K562 (cell line): ENCODE data around the gene COL24A1. TPM values are rescaled to one million over a fixed set of nuclear protein-coding genes. Genes with fewer than 3 reads are reported as not detected.

Experiments used
- ATAC-seq: fragments of 200-7000 bp; cut with Tn5 transposase; 3 replicates; pipeline ENCODE4 v1.9.1; 2020; ENCODE audit warnings: moderate library complexity
- BruUV-seq: library from RNA; stranded (reverse); fragments of 400-500 nt; replicated peaks from 2 replicates; lab custom pipeline; 2021; lab: Mats Ljungman, UMichigan
- CTCF ChIA-PET: fragments of 300-600 bp; formaldehyde crosslinking; extraction: SDS; loops from one replicate; lab custom pipeline; 2021; ENCODE audit warnings: low intra/inter-chr PET ratio; lab: Yijun Ruan, JAX
- POLR2A ChIA-PET: fragments of 300-600, 350-650 bp; sonication (Branson Sonifier 250); formaldehyde crosslinking; extraction: SDS; loops from one replicate; lab custom pipeline; 2021; ENCODE audit warnings: antibody characterized with exemption, inconsistent platforms; lab: Yijun Ruan, JAX
- DNase-seq, 4 experiments: peaks; one replicate each; pipeline versions ENCODE4 v3.0.0 to v3.0.0-alpha.2; 2011 to 2018; ENCODE audit warnings: low spot score in 3 of 4, mixed read lengths in 3 of 4; ENCODE audit errors: extremely low read depth in 1 of 4
- FAIRE-seq: peaks from 2 replicates; lab custom pipeline; 2011; peaks lifted over from hg19 to GRCh38; lab: Jason Lieb, UNC
- H2AFZ ChIP-seq: 2 replicates; pipeline ENCODE4 v1.6.0; 2011; ENCODE audit warnings: low read depth, low read length, control low read depth, inconsistent platforms
- H3K27ac ChIP-seq: fragments of 200-600 bp; 3 replicates; pipeline ENCODE4 v1.8.0; 2011; ENCODE audit warnings: low read depth, mild to moderate bottlenecking, control low read depth, inconsistent platforms, low read length, moderate library complexity, mixed read lengths; ENCODE audit errors: extremely low read depth
- H3K27me3 ChIP-seq, 2 experiments: fragments of 300-600 bp in 1 of 2; 2 replicates in 1 of 2; 3 replicates in 1 of 2; pipeline versions ENCODE4 v1.6.0 to v1.8.0; 2011; ENCODE audit warnings: inconsistent platforms in 2 of 2, low read length in 2 of 2, mild to moderate bottlenecking in 1 of 2, mixed read lengths in 1 of 2, moderate library complexity in 1 of 2; ENCODE audit not compliant: control insufficient read depth in 2 of 2, insufficient read depth in 2 of 2
- H3K36me3 ChIP-seq: fragments of 300-600 bp; 3 replicates; pipeline ENCODE4 v1.8.0; 2011; ENCODE audit warnings: mild to moderate bottlenecking, low read length, inconsistent platforms; ENCODE audit not compliant: control insufficient read depth, insufficient read depth
- H3K4me1 ChIP-seq, 2 experiments: fragments of 200-600 bp in 1 of 2; replicated peaks in 1 of 2; 2 replicates in 1 of 2; 3 replicates in 1 of 2; pipeline versions ENCODE4 v1.5.1 to v1.8.0; 2011; ENCODE audit warnings: inconsistent platforms in 2 of 2, low read length in 2 of 2, mild to moderate bottlenecking in 1 of 2, mixed read lengths in 1 of 2, moderate library complexity in 1 of 2; ENCODE audit not compliant: control insufficient read depth in 2 of 2, insufficient read depth in 2 of 2
- H3K4me2 ChIP-seq: 2 replicates; pipeline ENCODE4 v1.6.1; 2011; ENCODE audit warnings: low read length, control low read depth, inconsistent platforms, mixed read lengths; ENCODE audit not compliant: insufficient read depth
- H3K4me3 ChIP-seq: fragments of 200-600 bp; sonication (generic), shearing (Covaris generic); 2 replicates; pipeline ENCODE4 v1.5.1; 2016; ENCODE audit warnings: control low read depth, inconsistent platforms
- H3K79me2 ChIP-seq: fragments of 200-600 bp; 3 replicates; pipeline ENCODE4 v1.8.0; 2011; ENCODE audit warnings: low read length, inconsistent platforms; ENCODE audit not compliant: control insufficient read depth, insufficient read depth
- H3K9ac ChIP-seq, 2 experiments: 2 replicates each; pipeline versions ENCODE4 v1.6.0 to v1.6.1; 2011; ENCODE audit warnings: low read depth in 2 of 2, low read length in 2 of 2, control low read depth in 1 of 2, inconsistent platforms in 1 of 2, mild to moderate bottlenecking in 1 of 2, mixed read lengths in 1 of 2; ENCODE audit not compliant: insufficient read depth in 1 of 2
- H3K9me1 ChIP-seq: one replicate; pipeline ENCODE4 v1.6.0; 2011; ENCODE audit warnings: inconsistent platforms, mild to moderate bottlenecking, low read length, moderate library complexity; ENCODE audit not compliant: control insufficient read depth, insufficient read depth
- H3K9me3 ChIP-seq: replicated peaks from 2 replicates; pipeline ENCODE4 v1.5.1; 2011; ENCODE audit warnings: low read depth, low read length, inconsistent platforms; ENCODE audit not compliant: control insufficient read depth, insufficient read depth
- H4K20me1 ChIP-seq: replicated peaks from 2 replicates; pipeline ENCODE4 v1.6.1; 2011; ENCODE audit warnings: low read length, inconsistent platforms, mixed read lengths; ENCODE audit not compliant: control insufficient read depth, insufficient read depth
- ARID3B ChIP-seq: fragments of 250-450 bp; sonication (Bioruptor Pico); IDR thresholded peaks from 2 replicates; pipeline ENCODE4 v1.4.0; 2020; ENCODE audit warnings: borderline replicate concordance
- BCLAF1 ChIP-seq, 2 experiments: fragments of 450-650 bp in 1 of 2; IDR thresholded peaks; 2 replicates each; pipeline ENCODE4 v1.6.1; 2011 to 2017; ENCODE audit warnings: low read depth in 2 of 2, antibody characterized with exemption in 1 of 2, borderline replicate concordance in 1 of 2, low read length in 1 of 2, mild to moderate bottlenecking in 1 of 2, mixed read lengths in 1 of 2; ENCODE audit not compliant: control insufficient read depth in 1 of 2
- CCAR2 ChIP-seq: fragments of 200-400 bp; formaldehyde crosslinking; IDR thresholded peaks from 2 replicates; pipeline ENCODE4 v1.6.1; 2017; ENCODE audit warnings: mild to moderate bottlenecking, low read depth, low read length
- FIP1L1 ChIP-seq: fragments of 200-400 bp; formaldehyde crosslinking; IDR thresholded peaks from 2 replicates; pipeline ENCODE4 v1.6.1; 2018; ENCODE audit warnings: mild to moderate bottlenecking, low read depth, low read length; ENCODE audit not compliant: poor library complexity, severe bottlenecking
- HDAC1 ChIP-seq, 2 experiments: fragments of 450-650 bp; IDR thresholded peaks; 2 replicates each; pipeline ENCODE4 v1.6.1; 2016 to 2017; ENCODE audit warnings: inconsistent platforms in 1 of 2, mild to moderate bottlenecking in 1 of 2, moderate library complexity in 1 of 2
- HNRNPL ChIP-seq: fragments of 200-400 bp; formaldehyde crosslinking; IDR thresholded peaks from 2 replicates; pipeline ENCODE4 v1.6.1; 2017; ENCODE audit warnings: low read depth, mild to moderate bottlenecking, low read length
- JUNB ChIP-seq: fragments of 450-650 bp; formaldehyde crosslinking; conservative IDR thresholded peaks from 2 replicates; pipeline ENCODE4 v1.4.0; 2020; ENCODE audit warnings: mild to moderate bottlenecking
- MTA2 ChIP-seq: fragments of 450-650 bp; IDR thresholded peaks from 2 replicates; pipeline ENCODE4 v1.6.1; 2016; ENCODE audit warnings: low read depth
- NBN ChIP-seq: fragments of 450-650 bp; IDR thresholded peaks from 2 replicates; pipeline ENCODE4 v1.6.1; 2016; ENCODE audit warnings: low read depth, mild to moderate bottlenecking
- NFE2L1 ChIP-seq: fragments of 450-650 bp; IDR thresholded peaks from 2 replicates; pipeline ENCODE4 v1.6.1; 2016; ENCODE audit warnings: missing genetic modification characterization, low read depth, mild to moderate bottlenecking, missing compliant biosample characterization, moderate library complexity, borderline replicate concordance
- RHOXF2B ChIP-seq: fragments of 250-450 bp; sonication (Bioruptor Pico); conservative IDR thresholded peaks from 2 replicates; pipeline ENCODE4 v1.5.1; 2021
- SAFB ChIP-seq: fragments of 200-400 bp; formaldehyde crosslinking; IDR thresholded peaks from 2 replicates; pipeline ENCODE4 v1.6.1; 2017; ENCODE audit warnings: low read depth, low read length, borderline replicate concordance
- SETDB1 ChIP-seq: IDR thresholded peaks from one replicate; pipeline ENCODE4 v1.6.1; 2012; ENCODE audit warnings: low read length, control low read depth, inconsistent platforms
- ZBTB8A ChIP-seq: fragments of 450-650 bp; IDR thresholded peaks from 2 replicates; pipeline ENCODE4 v1.6.1; 2018; ENCODE audit warnings: mild to moderate bottlenecking, moderate library complexity; ENCODE audit not compliant: partially characterized antibody
- ZFX ChIP-seq: sonication (generic); formaldehyde crosslinking; IDR thresholded peaks from 2 replicates; pipeline ENCODE4 v1.8.0; 2022; ENCODE audit warnings: mild to moderate bottlenecking, missing genetic modification reagents, moderate library complexity
- ZNF785 ChIP-seq: fragments of 250-450 bp; sonication (Bioruptor Pico); IDR thresholded peaks from 2 replicates; pipeline ENCODE4 v1.4.0; 2020; ENCODE audit warnings: mild to moderate bottlenecking
- ZNF830 ChIP-seq: fragments of 250-450 bp; sonication (Bioruptor Pico); IDR thresholded peaks from 2 replicates; pipeline ENCODE4 v1.5.0; 2021; ENCODE audit warnings: mild to moderate bottlenecking
- WGBS: fragments of 100-300 bp; shearing (Covaris generic); methylation state at CpG from one replicate; pipeline ENCODE4 v1.1.6; 2016; ENCODE audit warnings: low coverage, mixed read lengths; ENCODE audit not compliant: insufficient coverage; ENCODE audit errors: missing lambda C conversion rate; 5-methylcytosine and 5-hydroxymethylcytosine counted together
- in situ Hi-C: fragments of 300-500 bp; cut with MboI; formaldehyde crosslinking; loops from 4 replicates; pipeline ENCODE4 v1.15.0; 2018; ENCODE audit warnings: inconsistent platforms, mixed read lengths
- intact Hi-C: fragments of 100-400 bp; cut with micrococcal nuclease; formaldehyde crosslinking; loops from 2 replicates; pipeline ENCODE4 v1.14.2; 2022
- polyA plus RNA-seq, 8 experiments: library from polyadenylated mRNA; depleted of rRNA in 4 of 8; stranded (reverse) in 5 of 8; unstranded in 3 of 8; fragments of >200 nt; fragmentation: Nextera tagmentation in 2 of 8; fragmentation: Illumina TruSeq in 1 of 8; extraction: Ambion mirVana in 2 of 8; extraction: Trizol in 1 of 8; gene quantifications; 2 replicates each; pipeline versions ENCODE4 v1.2.1 to v1.2.3, GENCODE V29; 2011 to 2014; ENCODE audit warnings: inconsistent platforms in 1 of 8, missing spikeins in 1 of 8
- total RNA-seq, 7 experiments: library from RNA; depleted of rRNA in 6 of 7; stranded (reverse); fragments of >200 nt in 6 of 7; fragmentation: Illumina TruSeq in 2 of 7; extraction: Trizol in 2 of 7; gene quantifications; 2 replicates each; pipeline versions ENCODE4 v1.2.1 to v1.2.3, GENCODE V29; 2011 to 2021; ENCODE audit warnings: low replicate concordance in 1 of 7

COL24A1 gene
- total and polyA plus RNA-seq, 9 of the 15 experiments (the other 6 are each of a cell fraction or from before 2014, with no cell fraction given), result 0.01 to 0.06 (median 0.03) TPM; not detected in 2

GRCh38 chr1:85689775-85690404 is 466.7 kb downstream of the COL24A1 start (continued):
- no peak for TF ChIP-seq JUNB (CRISPR knock-in tag)
- TF ChIP-seq SETDB1, result no peak
- no peak for TF ChIP-seq HDAC1 (IDR thresholded peaks at IDR 0.05)
- no peak for TF ChIP-seq NBN
- TF ChIP-seq ZNF830 (CRISPR knock-in tag), result no peak
- TF ChIP-seq ZNF785, result no peak
- TF ChIP-seq CCAR2, result no peak
- TF ChIP-seq RHOXF2B, result no peak

DNA sequence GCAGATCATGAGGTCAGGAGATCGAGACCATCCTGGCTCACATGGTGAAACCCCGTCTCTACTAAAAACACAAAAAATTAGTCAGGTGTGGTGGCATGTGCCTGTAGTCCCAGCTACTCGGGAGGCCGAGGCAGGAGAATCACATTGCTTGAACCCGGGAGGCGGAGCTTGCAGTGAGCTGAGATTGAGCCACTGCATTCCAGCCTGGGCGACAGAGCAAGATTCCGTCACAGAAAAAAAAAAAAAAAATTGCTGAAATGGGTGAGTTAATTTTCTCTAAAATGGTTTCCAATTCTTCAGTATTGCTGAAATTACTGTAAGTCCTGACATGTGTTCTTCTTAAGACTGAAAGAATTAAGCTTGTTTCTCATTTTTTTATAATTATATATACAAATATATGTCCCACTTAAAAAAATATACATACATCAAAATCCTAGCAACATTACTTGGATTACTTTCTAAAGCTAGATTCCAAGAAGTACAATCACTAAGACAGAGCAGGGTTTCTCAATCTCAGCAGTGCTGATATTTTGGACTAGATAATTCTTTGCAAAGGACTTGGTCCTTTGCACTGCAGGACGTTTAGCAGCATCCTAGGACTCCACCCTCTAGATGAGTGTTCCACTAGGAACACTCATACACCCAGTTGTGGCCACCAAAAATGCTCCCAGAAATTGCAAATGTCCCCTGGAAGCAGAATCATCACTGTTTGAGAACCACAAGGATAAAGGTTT is 473.1 kb downstream of the COL24A1 start:
- 84% methylated on average over 8 of the region's 9 CpGs for WGBS
- no TSS peak for BruUV-seq
- H3K27me3 ChIP-seq, result no peaks in the 10 kb centered on the region
- H3K4me1 ChIP-seq, result no peaks in the 10 kb centered on the region
- DNase-seq (no peak), FAIRE-seq (no peak), ATAC-seq (no peak)
- CTCF ChIA-PET, result no interaction called here
- H3K79me2 ChIP-seq, result peaks cover 13% of the 10 kb centered on the region; the same call in 1 of the 3 replicates
- H3K9me3 ChIP-seq, result no peaks in the 10 kb centered on the region
- intact Hi-C loops, result no loop called here
- H2AFZ ChIP-seq, result no peak overlapping the region
- POLR2A ChIA-PET, result interaction anchor here (0.6 to 0.9 kb wide), 2 partner anchors 55 to 60 kb away, joined by 3 read pairs; no protein-coding TSS in a partner anchor
- no peak overlapping the region for H3K4me3 ChIP-seq
- H3K9me1 ChIP-seq, result no peaks in the 10 kb centered on the region
- no peak overlapping the region for H3K27ac ChIP-seq
- H4K20me1 ChIP-seq, result no peaks in the 10 kb centered on the region
- H3K4me2 ChIP-seq, result no peak overlapping the region
- peaks cover 34% of the 10 kb centered on the region; the same call in 1 of the 3 replicates for H3K36me3 ChIP-seq
- H3K9ac ChIP-seq, result no peak overlapping the region
- in situ Hi-C loops, result no loop called here
- TF ChIP-seq ARID3B (CRISPR knock-in tag), result no peak
- no peak for TF ChIP-seq BCLAF1 (IDR thresholded peaks at IDR 0.05; ENCODE audit: borderline replicate concordance in 1 of 2, control insufficient read depth in 1 of 2, low read depth in 2 of 2, low read length in 1 of 2)
- TF ChIP-seq ZBTB8A, result no peak
- no peak for TF ChIP-seq NFE2L1 (tag)
- TF ChIP-seq MTA2, result no peak
- TF ChIP-seq HNRNPL, result no peak
- TF ChIP-seq SAFB, result no peak
- TF ChIP-seq FIP1L1, result no peak
- TF ChIP-seq ZFX (CRISPR knock-in tag), result no peak
